ENCODE measurements around the gene AMBP. TPM values are rescaled to one million over a fixed set of nuclear protein-coding genes. Genes with fewer than 3 reads are reported as not detected.

The AMBP gene
- total and polyA plus RNA-seq, 2 of the 13 experiments (the other 11 are each of a cell fraction or from before 2014, with no cell fraction given) = 1,510 to 2,580 TPM

- TF ChIP-seq GTF2F1 (IDR thresholded peaks at IDR 0.05; ENCODE audit: low read length) = no peak
- TF ChIP-seq JUND (CRISPR knock-in tag; IDR thresholded peaks at IDR 0.05) = no peak
- no peak for TF ChIP-seq FLYWCH1 (CRISPR knock-in tag; IDR thresholded peaks at IDR 0.05)
- TF ChIP-seq HMG20A (CRISPR knock-in tag; IDR thresholded peaks at IDR 0.05; ENCODE audit: borderline replicate concordance) = peak; percentile 29; the same call in 1 of the 2 replicates
- peak; percentile 54; the same call in 1 of the 2 replicates for TF ChIP-seq PPARG (CRISPR knock-in tag; conservative IDR thresholded peaks at IDR 0.05)
- TF ChIP-seq PHF21A (CRISPR knock-in tag; IDR thresholded peaks at IDR 0.05) = peak; percentile 60; the same call in 1 of the 2 replicates
- TF ChIP-seq CENPT (CRISPR knock-in tag; IDR thresholded peaks at IDR 0.05; ENCODE audit: low read depth) = no peak
- no peak for TF ChIP-seq FOSL1 (CRISPR knock-in tag; IDR thresholded peaks at IDR 0.05; ENCODE audit: borderline replicate concordance)
- TF ChIP-seq ZNF572 (CRISPR knock-in tag; IDR thresholded peaks at IDR 0.05) = peak; percentile 24; the same call in 1 of the 2 replicates
Measured at GRCh38 chr9:114108016-114108833, 30.1 kb upstream of the AMBP start (continued).

DNA sequence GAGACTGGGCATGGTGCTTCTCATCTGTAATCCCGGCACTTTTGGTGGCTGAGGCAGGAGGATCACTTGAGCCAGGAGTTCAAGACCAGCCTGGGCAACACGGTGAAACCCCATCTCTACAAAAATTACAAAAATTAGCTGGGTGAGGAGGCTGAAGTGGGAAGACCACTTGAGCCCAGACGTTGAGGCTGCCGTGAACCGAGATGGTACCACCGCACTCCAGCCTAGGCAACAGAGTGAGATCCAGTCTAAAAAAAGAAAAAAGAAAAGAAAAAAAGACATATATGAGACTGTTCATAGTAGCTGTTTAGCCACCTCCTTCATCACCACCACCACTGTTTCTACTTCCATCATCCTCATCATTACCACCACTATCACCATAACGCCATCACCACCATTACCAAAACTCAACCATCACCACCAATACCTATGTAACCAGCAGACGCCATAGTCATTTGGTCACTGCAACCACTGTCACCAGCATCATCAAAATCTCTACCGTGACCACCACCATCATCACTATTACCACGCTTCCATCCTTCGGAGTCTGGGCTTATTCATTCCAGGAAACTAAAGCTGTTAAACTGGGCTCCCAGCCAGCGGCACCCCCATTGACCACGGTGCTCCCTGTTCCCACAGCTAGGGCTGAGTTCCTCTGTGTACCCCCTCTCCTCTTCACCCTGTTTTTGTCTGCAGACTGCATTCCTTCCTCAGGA lies 29.3 kb upstream of the AMBP start:
- H2AFZ ChIP-seq (ENCODE audit: low read length) = no peak overlapping the region
- intact Hi-C loops (cut with micrococcal nuclease; ENCODE audit: unreplicated experiment) = loop anchor here (1.0 to 5.0 kb wide), 7 partner anchors 11 to 183 kb away; no protein-coding TSS in a partner anchor
- H3K27ac ChIP-seq (ENCODE audit: extremely low read length, insufficient read depth, low read length) = no peak overlapping the region
- ATAC-seq (peak; percentile 18; the same call in 1 of the 3 replicates), FAIRE-seq (no peak), DNase-seq (ENCODE audit: low spot score) (no peak)
- H3K9ac ChIP-seq (ENCODE audit: insufficient read depth, low read depth, low read length) = no peak overlapping the region
- in situ Hi-C loops (cut with HindIII; ENCODE audit: extremely low pct_ligation_motif_present, low pct_unique_long_range_greater_than_20kb) = loop anchor here (5.0 kb wide), 1 partner anchor 35 kb away; no protein-coding TSS in a partner anchor
- 55% methylated on average over 13 of the region's 13 CpGs for WGBS (ENCODE audit: low lambda C conversion rate)
- peaks cover 43% of the 10 kb centered on the region for H3K4me1 ChIP-seq (ENCODE audit: insufficient read depth, low read length)
- H3K9me3 ChIP-seq (ENCODE audit: low read length) = peaks cover 6% of the 10 kb centered on the region
- no TSS peak for BruUV-seq (replicated peaks)
- H3K36me3 ChIP-seq (replicated peaks in 1 of 2; ENCODE audit: control insufficient read depth in 1 of 2, insufficient read depth in 2 of 2, low read length in 2 of 2) = no peaks in the 10 kb centered on the region
- ChIA-PET CTCF (ENCODE audit: low intra/inter-chr PET ratio, low total read pairs) (interaction anchor here (1.0 to 3.2 kb wide), 8 partner anchors 25 to 183 kb away, joined by 3 to 63 read pairs (median 10); partner anchors contain the start of gene COL27A1), POLR2A (interaction anchor here (0.6 to 3.8 kb wide), 19 partner anchors 8 to 195 kb away, joined by 3 to 75 read pairs (median 6); partner anchors contain the start of genes AMBP, COL27A1 and KIF12)
- H3K27me3 ChIP-seq (ENCODE audit: control insufficient read depth in 1 of 2, insufficient read depth in 2 of 2, low read length in 2 of 2) = no peaks in the 10 kb centered on the region
- peak overlapping the region in 2 of 3 experiments; percentile 23 to 65; a peak in 2 of 6 replicates for H3K4me3 ChIP-seq (replicated peaks in 1 of 3; ENCODE audit: insufficient read depth in 1 of 3, low read depth in 2 of 3, low read length in 3 of 3)
- H3K79me2 ChIP-seq (ENCODE audit: insufficient read depth, low read length) = no peaks in the 10 kb centered on the region
- H4K20me1 ChIP-seq (ENCODE audit: insufficient read depth, low read length) = no peaks in the 10 kb centered on the region
- H3K4me2 ChIP-seq (ENCODE audit: low read depth, low read length) = peak overlapping the region; percentile 97
- TF ChIP-seq, protein P1, sequence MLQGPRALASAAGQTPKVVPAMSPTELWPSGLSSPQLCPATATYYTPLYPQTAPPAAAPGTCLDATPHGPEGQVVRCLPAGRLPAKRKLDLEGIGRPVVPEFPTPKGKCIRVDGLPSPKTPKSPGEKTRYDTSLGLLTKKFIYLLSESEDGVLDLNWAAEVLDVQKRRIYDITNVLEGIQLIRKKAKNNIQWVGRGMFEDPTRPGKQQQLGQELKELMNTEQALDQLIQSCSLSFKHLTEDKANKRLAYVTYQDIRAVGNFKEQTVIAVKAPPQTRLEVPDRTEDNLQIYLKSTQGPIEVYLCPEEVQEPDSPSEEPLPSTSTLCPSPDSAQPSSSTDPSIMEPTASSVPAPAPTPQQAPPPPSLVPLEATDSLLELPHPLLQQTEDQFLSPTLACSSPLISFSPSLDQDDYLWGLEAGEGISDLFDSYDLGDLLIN (CRISPR knock-in tag; IDR thresholded peaks at IDR 0.05; ENCODE audit: borderline replicate concordance) = 0 out of 2 replicates have a peak, but pooled peaks have one; percentile 26
- TF ChIP-seq, protein P2, sequence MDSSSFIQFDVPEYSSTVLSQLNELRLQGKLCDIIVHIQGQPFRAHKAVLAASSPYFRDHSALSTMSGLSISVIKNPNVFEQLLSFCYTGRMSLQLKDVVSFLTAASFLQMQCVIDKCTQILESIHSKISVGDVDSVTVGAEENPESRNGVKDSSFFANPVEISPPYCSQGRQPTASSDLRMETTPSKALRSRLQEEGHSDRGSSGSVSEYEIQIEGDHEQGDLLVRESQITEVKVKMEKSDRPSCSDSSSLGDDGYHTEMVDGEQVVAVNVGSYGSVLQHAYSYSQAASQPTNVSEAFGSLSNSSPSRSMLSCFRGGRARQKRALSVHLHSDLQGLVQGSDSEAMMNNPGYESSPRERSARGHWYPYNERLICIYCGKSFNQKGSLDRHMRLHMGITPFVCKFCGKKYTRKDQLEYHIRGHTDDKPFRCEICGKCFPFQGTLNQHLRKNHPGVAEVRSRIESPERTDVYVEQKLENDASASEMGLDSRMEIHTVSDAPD (CRISPR knock-in tag; IDR thresholded peaks at IDR 0.05) = no peak
- TF ChIP-seq KDM6A (CRISPR knock-in tag; IDR thresholded peaks at IDR 0.05; ENCODE audit: low read depth) = no peak
- no peak for TF ChIP-seq EZH2 (conservative IDR thresholded peaks at IDR 0.05; ENCODE audit: low read depth, low read length)
- TF ChIP-seq ZC3H13 (CRISPR knock-in tag; IDR thresholded peaks at IDR 0.05) = 0 out of 2 replicates have a peak, but pooled peaks have one; percentile 24
- TF ChIP-seq ZNF546 (CRISPR knock-in tag; conservative IDR thresholded peaks at IDR 0.05) = no peak
- 0 out of 2 replicates have a peak, but pooled peaks have one; percentile 19 for TF ChIP-seq FOXP1 (IDR thresholded peaks at IDR 0.05)
- TF ChIP-seq FOXP1 (CRISPR knock-in tag; IDR thresholded peaks at IDR 0.05) = no peak
- TF ChIP-seq ZNF18 (CRISPR knock-in tag; IDR thresholded peaks at IDR 0.05; ENCODE audit: insufficient replicate concordance) = peak; percentile 29
